Measurements from ENCODE around the gene LRRC63. TPM values are rescaled to one million over a fixed set of nuclear protein-coding genes. Genes with fewer than 3 reads are reported as not detected.

Gene LRRC63
- total and polyA plus RNA-seq, 2 donors (not counting 3 experiments of a cell fraction or from before 2014, with no cell fraction given), result 0.04 TPM; not detected in 1

DNA sequence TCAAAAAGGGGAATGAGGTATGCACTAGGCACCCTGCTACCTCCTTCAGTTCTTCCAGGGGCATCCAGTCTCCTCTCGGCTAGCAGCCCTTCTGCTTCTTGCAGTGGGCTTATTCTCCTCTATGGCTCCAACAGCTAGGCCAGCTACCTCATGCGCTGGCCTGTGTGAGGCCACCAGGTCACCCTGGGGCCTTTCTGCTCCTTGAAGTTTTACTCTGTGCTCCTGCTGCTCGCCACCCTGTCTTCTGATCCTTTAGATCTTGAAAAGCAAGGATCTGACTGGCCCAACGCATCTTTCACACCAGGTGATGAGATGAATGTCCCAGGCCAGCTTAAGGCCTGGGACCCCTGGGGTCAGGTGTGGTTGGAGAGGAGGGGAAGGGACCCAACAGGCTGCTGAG is 109.1 kb downstream of the LRRC63 start:
- CTCF ChIA-PET, result interaction anchor here (0.6 to 1.8 kb wide), 23 partner anchors 8 to 808 kb away, joined by 3 to 36 read pairs (median 6); no protein-coding TSS in a partner anchor
- intact Hi-C loops (cut with micrococcal nuclease) (loop anchor here (1.0 to 10.0 kb wide), 4 partner anchors 161 to 698 kb away; no protein-coding TSS in a partner anchor), dilution Hi-C loops (cut with MboI; ENCODE audit: extremely low pct_ligation_motif_present, low sequenced_read_pairs) (no loop called here)
- Histone ChIP-seq H3K36me3 (ENCODE audit: control insufficient read depth in 2 of 2, extremely low read depth in 1 of 2, insufficient read depth in 2 of 2, low read length in 2 of 2) (no peaks in the 10 kb centered on the region), H4K20me1 (replicated peaks; ENCODE audit: control insufficient read depth, extremely low read depth, insufficient read depth, low read length) (no peaks in the 10 kb centered on the region), H3K4me2 (ENCODE audit: insufficient read depth, low read length) (no peak overlapping the region), H3K27me3 (ENCODE audit: control insufficient read depth in 2 of 2, insufficient read depth in 2 of 2, low read length in 2 of 2) (peaks cover 7 to 9% of the 10 kb centered on the region in 2 experiments), H3K9me1 (replicated peaks; ENCODE audit: control insufficient read depth, extremely low read depth, insufficient read depth, low read length) (no peaks in the 10 kb centered on the region), H3K4me1 (ENCODE audit: control insufficient read depth, extremely low read depth, insufficient read depth, low read length) (no peaks in the 10 kb centered on the region), H2AFZ (ENCODE audit: low read depth, low read length) (no peak overlapping the region), H3K27ac (ENCODE audit: insufficient read depth, low read depth, low read length) (no peak overlapping the region), H3K4me3 (replicated peaks in 1 of 3; ENCODE audit: insufficient read depth in 1 of 3, low read depth in 1 of 3, low read length in 3 of 3) (no peak overlapping the region), H3K79me2 (ENCODE audit: control insufficient read depth, insufficient read depth, low read length) (no peaks in the 10 kb centered on the region), H3K9me3 (replicated peaks; ENCODE audit: control insufficient read depth, insufficient read depth, low read length) (no peaks in the 10 kb centered on the region), H3K9ac (replicated peaks; ENCODE audit: extremely low read depth, insufficient read depth, low read length) (no peak overlapping the region)
- FAIRE-seq, result no peak
- DNase-seq (ENCODE audit: low read depth, low spot score), result no peak
- no peak for TF ChIP-seq CTCF (IDR thresholded peaks at IDR 0.05; ENCODE audit: extremely low read depth in 1 of 2, insufficient read depth in 1 of 2, low read depth in 1 of 2, low read length in 2 of 2)
- POLR2A ChIA-PET, result no interaction called here
- no TSS peak for BruUV-seq (replicated peaks)

GRCh38 chr13:46321494-46322225 is 109.9 kb downstream of the LRRC63 start:
- Histone ChIP-seq H3K27ac (ENCODE audit: insufficient read depth, low read depth, low read length) (no peak overlapping the region), H3K27me3 (ENCODE audit: control insufficient read depth in 2 of 2, insufficient read depth in 2 of 2, low read length in 2 of 2) (peaks cover 9 to 12% of the 10 kb centered on the region in 2 experiments), H2AFZ (ENCODE audit: low read depth, low read length) (no peak overlapping the region), H3K4me2 (ENCODE audit: insufficient read depth, low read length) (no peak overlapping the region), H3K4me3 (replicated peaks in 1 of 3; ENCODE audit: insufficient read depth in 1 of 3, low read depth in 1 of 3, low read length in 3 of 3) (no peak overlapping the region), H3K9ac (replicated peaks; ENCODE audit: extremely low read depth, insufficient read depth, low read length) (no peak overlapping the region), H4K20me1 (replicated peaks; ENCODE audit: control insufficient read depth, extremely low read depth, insufficient read depth, low read length) (no peaks in the 10 kb centered on the region), H3K9me3 (replicated peaks; ENCODE audit: control insufficient read depth, insufficient read depth, low read length) (no peaks in the 10 kb centered on the region), H3K79me2 (ENCODE audit: control insufficient read depth, insufficient read depth, low read length) (no peaks in the 10 kb centered on the region), H3K9me1 (replicated peaks; ENCODE audit: control insufficient read depth, extremely low read depth, insufficient read depth, low read length) (no peaks in the 10 kb centered on the region), H3K4me1 (ENCODE audit: control insufficient read depth, extremely low read depth, insufficient read depth, low read length) (no peaks in the 10 kb centered on the region), H3K36me3 (ENCODE audit: control insufficient read depth in 2 of 2, extremely low read depth in 1 of 2, insufficient read depth in 2 of 2, low read length in 2 of 2) (no peaks in the 10 kb centered on the region)
- no TSS peak for BruUV-seq (replicated peaks)
- intact Hi-C loops (cut with micrococcal nuclease), result loop anchor here (1.0 to 10.0 kb wide), 4 partner anchors 161 to 698 kb away; no protein-coding TSS in a partner anchor
- ChIA-PET POLR2A (no interaction called here), CTCF (interaction anchor here (0.6 to 1.8 kb wide), 33 partner anchors 8 to 809 kb away, joined by 3 to 36 read pairs (median 4); no protein-coding TSS in a partner anchor)
- TF ChIP-seq JUN (IDR thresholded peaks at IDR 0.05; ENCODE audit: borderline replicate concordance, insufficient read depth, insufficient read length, low read depth), result no peak
- peak; percentile 68 to 74 for TF ChIP-seq CTCF (IDR thresholded peaks at IDR 0.05; ENCODE audit: extremely low read depth in 1 of 2, insufficient read depth in 1 of 2, low read depth in 1 of 2, low read length in 2 of 2)
- FAIRE-seq (peak; percentile 95), DNase-seq (ENCODE audit: low read depth, low spot score) (peak; percentile 63)
- dilution Hi-C loops (cut with MboI; ENCODE audit: extremely low pct_ligation_motif_present, low sequenced_read_pairs), result no loop called here
